Measurements from ENCODE around the gene CCDC177. TPM values are rescaled to one million over a fixed set of nuclear protein-coding genes. Genes with fewer than 3 reads are reported as not detected.

Gene CCDC177
- total and polyA plus RNA-seq, 2 of the 8 experiments (the other 6 are each of a cell fraction or from before 2014, with no cell fraction given): 0.62 to 2.8 TPM

GRCh38 chr14:69554500-69554899 lies 20.2 kb downstream of the CCDC177 start:
- H2AFZ ChIP-seq (ENCODE audit: low read length): no peak overlapping the region
- H3K14ac ChIP-seq (ENCODE audit: insufficient read length): no peak overlapping the region
- no peaks in the 10 kb centered on the region for H3K79me2 ChIP-seq (ENCODE audit: control insufficient read depth in 1 of 2, insufficient read depth in 2 of 2, low read length in 2 of 2)
- no peak for FAIRE-seq
- no peak overlapping the region for H2BK5ac ChIP-seq (ENCODE audit: low read depth, low read length)
- H2BK15ac ChIP-seq (ENCODE audit: low read length): no peak overlapping the region
- no peak overlapping the region for H2BK120ac ChIP-seq (replicated peaks; ENCODE audit: low read depth, low read length)
- no peaks in the 10 kb centered on the region for H3K36me3 ChIP-seq (ENCODE audit: control insufficient read depth in 2 of 4, insufficient read depth in 4 of 4, low read length in 3 of 4)
- H2BK20ac ChIP-seq (ENCODE audit: low read length): no peak overlapping the region
- no peak overlapping the region for H2AK5ac ChIP-seq (ENCODE audit: low read depth, low read length)
- H3K4ac ChIP-seq (replicated peaks; ENCODE audit: insufficient read length, low read depth, low read length): no peak overlapping the region
- H3K9me3 ChIP-seq (ENCODE audit: insufficient read depth in 2 of 2, low read depth in 1 of 2, low read length in 1 of 2): no peaks in the 10 kb centered on the region
- no peak for DNase-seq (ENCODE audit: low read depth in 1 of 2, low spot score in 2 of 2)
- H3K9ac ChIP-seq (replicated peaks in 1 of 4; ENCODE audit: extremely low read depth in 1 of 4, low read depth in 3 of 4, low read length in 3 of 4): no peak overlapping the region
- H3K79me1 ChIP-seq (ENCODE audit: low read depth, low read length): no peaks in the 10 kb centered on the region
- H2BK12ac ChIP-seq (ENCODE audit: low read depth, low read length): no peak overlapping the region
- H3K4me3 ChIP-seq (ENCODE audit: extremely low read depth in 1 of 4, insufficient read depth in 2 of 4, low read depth in 3 of 4, low read length in 4 of 4): no peak overlapping the region
- no peak overlapping the region for H3K18ac ChIP-seq (ENCODE audit: extremely low read depth, low read length)
- H3K23ac ChIP-seq (ENCODE audit: insufficient read length): no peak overlapping the region
- 82% methylated on average over 4 of the region's 4 CpGs; no CpG with 5 or more reads in 1 of the 2 experiments for WGBS, 2 experiments (ENCODE audit: extremely low coverage in 1 of 2, insufficient coverage in 1 of 2, insufficient read length in 1 of 2, insufficient replicate concordance in 2 of 2, low coverage in 1 of 2, low lambda C conversion rate in 2 of 2, missing lambda C conversion rate in 1 of 2)
- H4K5ac ChIP-seq (ENCODE audit: insufficient read length, low read depth, low read length): no peak overlapping the region
- H4K8ac ChIP-seq (ENCODE audit: extremely low read depth, insufficient read depth, low read length): no peak overlapping the region
- peaks cover 0 to 9% (median under 1%) of the 10 kb centered on the region in 4 experiments; a peak in 2 of 7 replicates for H3K4me1 ChIP-seq (replicated peaks in 1 of 4; ENCODE audit: control insufficient read depth in 3 of 4, insufficient read depth in 4 of 4, low read length in 3 of 4)
- no peaks in the 10 kb centered on the region for H3K27me3 ChIP-seq (replicated peaks in 1 of 4; ENCODE audit: control insufficient read depth in 3 of 4, extremely low read depth in 1 of 4, insufficient read depth in 3 of 4, low read length in 3 of 4)
- H4K20me1 ChIP-seq (replicated peaks in 1 of 2; ENCODE audit: control insufficient read depth in 1 of 2, insufficient read depth in 2 of 2, low read length in 2 of 2): no peaks in the 10 kb centered on the region
- CTCF ChIA-PET (ENCODE audit: partially characterized antibody): interaction anchor here (1.2 to 4.2 kb wide), 4 partner anchors 16 to 21 kb away, joined by 4 to 28 read pairs (median 4); partner anchors contain the start of gene CCDC177
- H4K91ac ChIP-seq (replicated peaks; ENCODE audit: insufficient read length, low read length): no peak overlapping the region
- 0 out of 2 replicates have a peak, but pooled peaks cover 1% of the 10 kb centered on the region for H3K23me2 ChIP-seq (ENCODE audit: low read depth, low read length)
- H3K56ac ChIP-seq (replicated peaks; ENCODE audit: insufficient read length, low read depth, low read length): no peak overlapping the region
- POLR2A ChIA-PET (ENCODE audit: partially characterized antibody): no interaction called here
- no peak overlapping the region for H3K4me2 ChIP-seq (ENCODE audit: insufficient read depth in 1 of 2, low read depth in 2 of 2, low read length in 2 of 2)
- H3K27ac ChIP-seq (ENCODE audit: low read depth, low read length): no peak overlapping the region
- TF ChIP-seq HDAC6 (IDR thresholded peaks at IDR 0.05; ENCODE audit: low read depth, low read length) (no peak), SP4 (IDR thresholded peaks at IDR 0.05; ENCODE audit: low read length) (no peak), BCL11A (IDR thresholded peaks at IDR 0.05; ENCODE audit: low read depth in 2 of 2, low read length in 2 of 2) (no peak), RXRA (IDR thresholded peaks at IDR 0.05; ENCODE audit: insufficient read depth, low read depth, low read length) (no peak), TAF1 (IDR thresholded peaks at IDR 0.05; ENCODE audit: low read depth, low read length) (no peak), CEBPB (IDR thresholded peaks at IDR 0.05; ENCODE audit: low read depth, low read length) (no peak), HDAC2 (IDR thresholded peaks at IDR 0.05; ENCODE audit: borderline replicate concordance in 1 of 2, low read depth in 2 of 2, low read length in 2 of 2) (no peak), ZNF274 (IDR thresholded peaks at IDR 0.05; ENCODE audit: borderline replicate concordance, extremely low read depth, low read length) (no peak), ATF3 (IDR thresholded peaks at IDR 0.05; ENCODE audit: insufficient read depth, low read depth, low read length) (no peak), GABPA (IDR thresholded peaks at IDR 0.05; ENCODE audit: borderline replicate concordance, insufficient read depth, low read length) (no peak), CHD2 (IDR thresholded peaks at IDR 0.05; ENCODE audit: low read length) (no peak)
- TF ChIP-seq, protein P1, sequence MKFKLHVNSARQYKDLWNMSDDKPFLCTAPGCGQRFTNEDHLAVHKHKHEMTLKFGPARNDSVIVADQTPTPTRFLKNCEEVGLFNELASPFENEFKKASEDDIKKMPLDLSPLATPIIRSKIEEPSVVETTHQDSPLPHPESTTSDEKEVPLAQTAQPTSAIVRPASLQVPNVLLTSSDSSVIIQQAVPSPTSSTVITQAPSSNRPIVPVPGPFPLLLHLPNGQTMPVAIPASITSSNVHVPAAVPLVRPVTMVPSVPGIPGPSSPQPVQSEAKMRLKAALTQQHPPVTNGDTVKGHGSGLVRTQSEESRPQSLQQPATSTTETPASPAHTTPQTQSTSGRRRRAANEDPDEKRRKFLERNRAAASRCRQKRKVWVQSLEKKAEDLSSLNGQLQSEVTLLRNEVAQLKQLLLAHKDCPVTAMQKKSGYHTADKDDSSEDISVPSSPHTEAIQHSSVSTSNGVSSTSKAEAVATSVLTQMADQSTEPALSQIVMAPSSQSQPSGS (IDR thresholded peaks at IDR 0.05; ENCODE audit: low read length): no peak
